ACC112 (cell line): Measurements from ENCODE around the gene UHRF1.

ENCODE experiments used
- H2AFZ ChIP-seq: fragments of 200-600 bp; sonication (generic); one replicate; pipeline ENCODE4 v1.6.0; 2017; ENCODE audit warnings: antibody characterized with exemption, low read length; ENCODE audit not compliant: unreplicated experiment
- H3K27ac ChIP-seq: fragments of 200-600 bp; sonication (generic); 2 replicates; pipeline ENCODE4 v1.5.1; 2014; ENCODE audit warnings: low read depth, mild to moderate bottlenecking, antibody characterized with exemption, low read length, moderate library complexity
- H3K27me3 ChIP-seq: fragments of 200-600 bp; sonication (generic); 2 replicates; pipeline ENCODE4 v1.6.1; 2014; ENCODE audit warnings: mild to moderate bottlenecking, antibody characterized with exemption, low read length, moderate library complexity, mixed read lengths; ENCODE audit not compliant: insufficient read depth
- H3K36me3 ChIP-seq: fragments of 200-600 bp; sonication (generic); 2 replicates; pipeline ENCODE4 v1.6.1; 2016; ENCODE audit warnings: mild to moderate bottlenecking, antibody characterized with exemption, low read length, moderate library complexity, mixed read lengths; ENCODE audit not compliant: insufficient read depth
- H3K4me1 ChIP-seq: fragments of 200-600 bp; sonication (generic); one replicate; pipeline ENCODE4 v1.6.1; 2016; ENCODE audit warnings: low read length, mixed read lengths; ENCODE audit not compliant: insufficient read depth, unreplicated experiment, control insufficient read depth
- H3K4me3 ChIP-seq: fragments of 200-600 bp; sonication (generic); 2 replicates; pipeline ENCODE4 v1.5.1; 2014; ENCODE audit warnings: mild to moderate bottlenecking, low read depth, low read length
- H3K79me2 ChIP-seq: fragments of 200-600 bp; sonication (generic); one replicate; pipeline ENCODE4 v1.6.0; 2016; ENCODE audit warnings: low read length; ENCODE audit not compliant: control insufficient read depth, unreplicated experiment, insufficient read depth

Gene UHRF1

GRCh38 chr19:5006821-5007220 is 97.5 kb downstream of the UHRF1 start:
- Histone ChIP-seq H3K79me2 (peaks cover 50% of the 10 kb centered on the region), H3K27ac (no peak overlapping the region), H3K4me1 (peaks cover 9% of the 10 kb centered on the region), H2AFZ (no peak overlapping the region), H3K27me3 (no peaks in the 10 kb centered on the region), H3K36me3 (no peaks in the 10 kb centered on the region), H3K4me3 (no peak overlapping the region)
